Esophagus muscularis mucosa (tissue), 3 donors: ENCODE data around the gene VMP1.

ENCODE experiments used
- CTCF ChIP-seq, 3 experiments: fragments of 200-600 bp in 2 of 3; fragments of 450-650 bp in 1 of 3; sonication (generic) in 2 of 3; IDR thresholded peaks; one replicate each; pipeline ENCODE4 v1.5.1; 2017 to 2019; ENCODE audit warnings: antibody characterized with exemption in 3 of 3, mild to moderate bottlenecking in 2 of 3, moderate library complexity in 1 of 3
- POLR2A ChIP-seq: fragments of 450-650 bp; IDR thresholded peaks from one replicate; pipeline ENCODE4 v1.6.1; 2017; ENCODE audit warnings: antibody characterized with exemption, moderate library complexity, mild to moderate bottlenecking, low read depth

- TF ChIP-seq CTCF (IDR thresholded peaks at IDR 0.05) (no peak), POLR2A (no peak)
These were observed 9.3 kb upstream of the VMP1 start for GRCh38 chr17:59698143-59698542.
